ENCODE results near the gene POSTN.
"Not testable (repeated sequence)": the region's sequence is repeated elsewhere in the genome, so short reads cannot be mapped to it uniquely, and the experiment has no call there.

Gene POSTN

DNA sequence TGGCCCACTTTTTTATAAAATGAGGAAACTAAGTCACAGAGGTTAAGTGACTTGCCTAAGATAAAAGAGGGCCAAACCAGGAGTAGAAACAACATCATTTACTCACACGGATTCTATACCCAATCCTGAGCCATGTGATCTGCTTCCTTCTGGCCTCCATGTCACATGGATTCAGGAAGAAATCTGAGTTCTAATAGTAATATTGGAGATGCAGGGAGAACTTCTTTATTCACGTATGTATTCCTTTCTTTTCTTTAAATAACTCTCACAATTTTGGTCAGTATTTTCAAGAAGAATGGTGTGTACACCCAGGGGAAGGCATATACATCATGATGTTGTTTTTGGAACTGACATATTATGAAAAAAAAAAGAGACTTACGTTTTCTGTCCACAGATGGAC is 1.8 kb downstream of the POSTN start:
- no peak for DNase-seq

GRCh38 chr13:37595162-37595561 is 3.4 kb downstream of the POSTN start:
- DNase-seq, result no peak

- no peak for DNase-seq
Measured at GRCh38 chr13:37594550-37594949, 4.0 kb downstream of the POSTN start.

DNA sequence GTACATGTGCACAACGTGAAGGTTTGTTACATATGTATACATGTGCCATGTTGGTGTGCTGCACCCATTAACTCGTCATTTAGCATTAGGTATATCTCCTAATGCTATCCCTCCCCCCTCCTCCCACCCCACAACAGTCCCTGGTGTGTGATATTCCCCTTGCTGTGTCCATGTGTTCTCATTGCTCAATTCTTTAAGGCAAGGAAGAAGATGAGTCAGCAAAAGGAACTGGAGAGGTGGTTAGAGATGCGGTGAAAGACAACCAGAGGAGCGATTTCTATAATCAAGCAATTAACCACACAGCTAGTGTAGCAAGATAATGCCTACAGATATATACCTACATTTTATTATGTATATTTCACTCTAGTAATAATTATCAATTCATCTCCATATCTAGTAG is 9.2 kb downstream of the POSTN start:
- DNase-seq, result not testable (repeated sequence)

DNA sequence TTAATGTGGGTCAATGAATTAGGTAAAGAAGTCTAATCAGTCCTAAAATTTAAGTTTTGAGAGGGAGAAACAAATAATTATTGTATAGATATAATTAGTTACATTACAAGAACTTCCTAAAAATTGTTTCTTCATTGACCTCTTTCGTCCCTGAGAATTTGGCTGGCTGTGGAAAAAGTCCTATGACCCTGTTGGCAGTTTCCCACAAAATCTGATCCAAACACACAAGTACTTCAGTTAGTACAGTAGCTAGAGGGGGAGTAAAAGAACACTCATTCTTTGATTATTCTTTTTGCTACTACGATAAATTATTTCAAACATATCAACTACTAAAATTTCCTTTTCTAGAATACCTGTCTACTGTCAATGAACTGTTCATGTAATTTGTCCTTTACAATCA is 11.3 kb downstream of the POSTN start:
- no peak for DNase-seq

DNA sequence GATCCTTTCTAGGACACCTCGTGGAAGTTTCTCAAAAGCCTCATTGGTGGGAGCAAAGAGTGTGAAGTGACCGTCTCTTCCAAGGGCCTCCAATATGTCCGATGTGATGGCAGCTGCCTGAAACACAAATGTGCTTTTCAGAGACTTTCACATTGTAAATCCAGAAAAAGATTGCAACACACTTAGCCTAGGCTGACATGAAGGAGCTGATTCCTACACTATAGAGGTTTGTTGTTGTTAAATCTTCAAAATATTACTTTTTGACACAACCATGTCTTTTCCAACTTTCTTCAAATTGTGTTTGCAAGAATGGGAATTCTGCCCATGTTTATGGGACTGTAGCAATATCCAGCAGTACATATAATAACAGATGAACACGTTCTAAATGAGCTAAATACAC is 12.4 kb downstream of the POSTN start:
- DNase-seq, result no peak

DNA sequence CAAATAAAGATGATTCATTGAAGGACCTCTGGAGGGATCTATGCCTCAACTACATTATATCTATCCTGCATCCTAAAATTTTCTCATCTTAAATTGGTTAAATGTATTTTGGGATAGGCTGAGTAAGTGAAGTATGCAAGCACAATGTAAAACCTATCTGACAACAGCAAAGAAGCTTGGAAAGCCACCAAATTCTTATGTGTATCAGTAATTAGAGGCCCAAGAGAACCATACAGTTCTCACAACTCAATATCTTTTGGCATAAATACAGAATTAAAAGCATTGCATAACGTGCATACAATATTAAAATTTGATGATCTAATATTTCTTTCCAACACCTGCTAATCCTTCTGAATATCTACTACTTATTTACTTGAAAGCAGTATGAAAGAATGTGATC is 13.0 kb downstream of the POSTN start:
- DNase-seq, result no peak

- no peak for DNase-seq
Measured at GRCh38 chr13:37576601-37577000, 22.0 kb downstream of the POSTN start.

- DNase-seq, result no peak
Measured at GRCh38 chr13:37565425-37565824, 33.1 kb downstream of the POSTN start.

DNA sequence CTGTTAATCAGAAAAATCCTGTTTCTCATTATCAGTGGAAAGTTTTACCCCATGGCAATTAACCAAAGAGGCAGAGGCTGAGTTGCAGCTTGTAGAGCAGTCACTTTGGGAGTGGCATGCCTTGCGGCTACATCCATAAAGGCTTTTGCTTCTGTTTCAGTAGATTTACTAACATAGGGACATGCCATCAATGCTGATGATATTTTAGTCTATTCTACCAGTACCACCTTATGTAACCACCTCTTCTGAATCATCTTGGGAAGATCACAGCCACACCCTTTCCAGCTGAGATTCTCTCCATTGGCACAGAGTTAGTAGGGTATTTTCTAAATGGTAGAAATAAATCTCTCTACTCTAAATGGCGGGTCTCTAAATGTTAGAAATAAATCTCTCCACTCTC is 37.5 kb downstream of the POSTN start:
- no peak for DNase-seq

- no peak for DNase-seq
Measured at GRCh38 chr13:37560526-37560925, 38.0 kb downstream of the POSTN start.

DNA sequence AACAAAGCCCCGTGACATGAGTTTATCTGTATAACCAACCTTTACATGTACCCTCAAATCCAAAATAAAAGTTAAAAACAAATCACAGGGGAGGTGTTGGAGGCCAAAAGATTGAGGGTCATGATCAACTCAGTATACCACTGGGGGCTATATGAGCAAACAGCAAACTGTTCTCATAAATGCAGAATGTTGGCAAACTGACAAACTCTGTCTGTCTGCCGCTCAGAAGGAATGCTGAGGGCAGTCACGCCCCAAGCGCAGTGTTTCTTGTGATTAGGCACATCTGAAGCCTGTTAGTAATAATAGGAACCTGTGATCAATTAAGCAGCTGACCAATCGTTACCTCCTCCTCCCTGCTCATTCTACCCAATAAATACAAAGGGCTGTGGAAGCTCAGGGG is 39.8 kb downstream of the POSTN start:
- DNase-seq, result not testable (repeated sequence)

DNA sequence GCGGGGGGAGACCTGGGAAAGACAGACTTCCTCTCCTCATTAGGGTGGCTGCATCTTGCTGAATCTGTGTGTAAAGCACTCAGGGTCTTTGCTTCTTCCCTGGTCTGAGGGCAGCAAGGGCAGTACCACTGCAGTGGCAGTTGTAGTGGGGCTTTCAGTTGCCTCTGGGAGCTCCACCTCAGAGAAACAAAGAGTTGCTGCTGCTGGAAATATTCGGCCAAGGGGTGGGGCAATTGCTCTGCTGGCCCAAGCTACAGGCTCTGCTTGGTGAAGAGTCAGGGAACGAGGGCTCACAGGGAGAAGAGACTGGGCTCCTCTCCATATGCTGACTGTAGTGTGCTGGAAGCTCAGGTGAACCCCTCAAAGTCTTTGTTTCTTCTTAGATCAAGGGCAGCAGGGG is 52.5 kb downstream of the POSTN start:
- DNase-seq, result no peak

DNA sequence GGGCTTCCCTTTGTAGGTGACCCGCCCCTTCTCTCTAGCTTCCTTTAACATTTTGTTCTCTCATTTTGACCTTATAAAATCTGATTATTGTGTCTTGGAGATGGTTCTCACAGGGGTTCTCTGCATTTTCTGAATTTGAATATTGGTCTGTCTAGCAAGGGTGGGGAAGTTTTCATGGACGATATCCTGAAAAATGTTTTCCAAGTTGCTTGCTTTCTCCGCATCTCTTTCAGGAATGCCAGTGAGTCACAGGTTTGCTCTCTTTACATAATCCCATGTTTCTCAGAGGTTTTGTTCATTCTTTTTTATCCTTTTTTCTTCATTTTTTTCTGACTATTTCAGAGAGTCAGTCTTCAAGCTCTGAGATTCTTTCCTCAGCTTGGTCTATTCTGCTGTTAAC is 53.6 kb downstream of the POSTN start:
- no peak for DNase-seq

GRCh38 chr13:37539976-37540605 is 58.5 kb downstream of the POSTN start:
- no peak for DNase-seq

GRCh38 chr13:37539170-37539569 is 59.4 kb downstream of the POSTN start:
- no peak for DNase-seq

- DNase-seq, result no peak
Measured at GRCh38 chr13:37535501-37535900, 63.1 kb downstream of the POSTN start.

DNA sequence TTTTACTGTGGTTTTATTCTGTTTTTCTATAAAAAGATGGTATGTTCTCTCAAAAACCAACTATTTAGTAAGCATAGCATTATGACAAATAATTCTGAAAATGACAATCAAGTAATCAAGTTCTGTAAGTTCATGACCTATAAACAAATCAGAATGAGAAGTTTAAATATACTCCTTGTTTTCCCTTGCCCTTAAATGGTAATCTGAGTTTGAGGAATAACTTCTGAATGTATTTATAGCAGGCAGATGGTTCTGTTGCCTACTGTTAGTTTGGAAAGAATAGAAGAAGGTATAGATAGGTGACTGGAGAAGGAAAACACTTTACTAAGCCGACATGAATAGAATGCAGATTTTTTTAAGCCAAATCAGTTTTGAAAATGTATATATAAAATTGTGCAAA is 63.9 kb downstream of the POSTN start:
- no peak for DNase-seq

GRCh38 chr13:37534181-37534580 is 64.4 kb downstream of the POSTN start:
- DNase-seq, result no peak

DNA sequence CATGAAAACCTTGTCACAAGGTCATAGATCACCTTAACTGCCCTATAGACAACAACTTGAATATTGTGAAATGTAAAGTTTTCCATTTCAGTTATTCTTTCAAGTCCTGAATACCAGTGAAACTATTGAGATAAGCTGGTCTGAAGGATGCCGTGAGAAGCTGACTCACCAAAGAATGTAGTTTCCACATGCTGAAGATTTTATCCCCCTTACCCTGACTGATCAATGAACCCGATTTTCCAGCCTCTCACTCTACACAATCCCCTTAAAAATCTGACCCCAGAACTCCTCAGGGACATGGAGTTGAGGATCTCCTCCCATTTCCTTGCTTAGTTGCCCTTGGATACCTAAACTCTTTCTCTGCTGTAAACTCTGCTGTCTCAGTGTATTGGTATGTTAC is 67.5 kb downstream of the POSTN start:
- no peak for DNase-seq

- DNase-seq, result no peak
Measured at GRCh38 chr13:37529751-37530385, 68.7 kb downstream of the POSTN start.

DNA sequence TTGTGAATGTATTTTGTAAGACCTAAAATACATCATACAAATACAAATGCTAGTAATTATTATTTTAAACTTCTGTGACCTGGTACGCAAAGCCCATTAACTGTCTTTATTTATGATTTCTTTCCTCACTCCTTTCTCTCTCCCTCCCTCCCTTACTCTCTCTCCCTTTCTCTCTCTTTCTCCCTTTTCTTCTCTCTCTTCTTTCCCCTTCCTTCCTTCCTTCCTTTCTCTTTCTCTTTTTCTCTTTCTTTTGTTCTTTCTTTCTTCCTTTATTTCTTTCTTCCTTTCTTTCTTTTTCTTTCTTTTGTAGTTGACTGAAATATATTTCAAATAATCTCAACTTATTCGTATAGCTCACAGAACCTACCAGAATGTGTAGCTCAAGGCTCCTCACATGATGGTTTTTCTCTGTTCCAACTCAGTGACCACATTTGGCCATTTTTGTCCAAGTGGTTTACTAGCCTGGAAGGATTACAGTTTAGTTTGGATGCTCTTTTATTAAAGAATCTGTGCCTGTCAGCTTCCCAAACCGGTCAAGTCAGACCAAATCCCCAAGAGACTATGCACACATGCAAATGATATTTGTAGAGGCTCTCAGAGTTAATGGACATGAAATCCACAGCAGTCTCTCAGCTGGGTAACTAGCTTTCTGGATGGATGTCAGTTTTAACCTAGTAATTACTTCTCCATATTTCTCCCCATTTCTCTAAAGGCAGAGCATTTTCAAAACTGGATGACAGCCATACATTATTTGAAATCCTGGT is 71.7 kb downstream of the POSTN start:
- no peak for DNase-seq

GRCh38 chr13:37515226-37515625 is 83.3 kb downstream of the POSTN start:
- DNase-seq, result no peak
